Measurements from ENCODE around the gene RAB11B.
"Not testable (repeated sequence)": the region's sequence is repeated elsewhere in the genome, so short reads cannot be mapped to it uniquely, and the experiment has no call there.

Gene RAB11B

GRCh38 chr19:8389891-8390616, at the start of gene RAB11B:
Gene RAB11B, plus strand, starts transcription at chr19:8390360. Its CDS starts 57 bp downstream, at chr19:8390417.
- H3K4me3 ChIP-seq (ENCODE audit: low read depth, low read length) = peak within 1 kb of the TSS; percentile 85
- peak; percentile 100 for DNase-seq (ENCODE audit: low read depth)
- no peak for TF ChIP-seq CTCF (conservative IDR thresholded peaks at IDR 0.05; ENCODE audit: low read depth, low read length)

GRCh38 chr19:8341504-8341903, 48.7 kb upstream of the RAB11B start:
- H3K4me3 ChIP-seq (ENCODE audit: low read depth, low read length); DNase-seq (ENCODE audit: low read depth): not testable (repeated sequence)

- no peak for TF ChIP-seq CTCF (conservative IDR thresholded peaks at IDR 0.05; ENCODE audit: low read depth, low read length)
- no peak overlapping the region for H3K4me3 ChIP-seq (ENCODE audit: low read depth, low read length)
- DNase-seq (ENCODE audit: low read depth) = no peak
Observed at GRCh38 chr19:8342316-8342683, 47.9 kb upstream of the RAB11B start.

- no peak for TF ChIP-seq CTCF (conservative IDR thresholded peaks at IDR 0.05; ENCODE audit: low read depth, low read length)
- DNase-seq (ENCODE audit: low read depth) = peak; percentile 97
- H3K4me3 ChIP-seq (ENCODE audit: low read depth, low read length) = peak within 1 kb of the TSS; percentile 53
Observed at GRCh38 chr19:8342684-8343482, 47.3 kb upstream of the RAB11B start, which contains the start of gene KANK3. Gene KANK3, minus strand, starts transcription at chr19:8343262. Its CDS starts 5,434 bp downstream, at chr19:8337828.

GRCh38 chr19:8343483-8343844, 46.7 kb upstream of the RAB11B start:
- H3K4me3 ChIP-seq (ENCODE audit: low read depth, low read length) = peak overlapping the region; percentile 53
- no peak for TF ChIP-seq CTCF (conservative IDR thresholded peaks at IDR 0.05; ENCODE audit: low read depth, low read length)
- DNase-seq (ENCODE audit: low read depth) = no peak

- H3K4me3 ChIP-seq (ENCODE audit: low read depth, low read length) = not testable (repeated sequence)
Observed at GRCh38 chr19:8349629-8350372, 40.4 kb upstream of the RAB11B start.

GRCh38 chr19:8352134-8352827, 37.9 kb upstream of the RAB11B start:
- DNase-seq (ENCODE audit: low read depth) = peak; percentile 56

More at GRCh38 chr19:8349629-8350372, 40.4 kb upstream of the RAB11B start:
- DNase-seq (ENCODE audit: low read depth) = not testable (repeated sequence)

GRCh38 chr19:8352845-8353244, 37.3 kb upstream of the RAB11B start:
- DNase-seq (ENCODE audit: low read depth); H3K4me3 ChIP-seq (ENCODE audit: low read depth, low read length): not testable (repeated sequence)

More at GRCh38 chr19:8352134-8352827, 37.9 kb upstream of the RAB11B start:
- no peak for TF ChIP-seq CTCF (conservative IDR thresholded peaks at IDR 0.05; ENCODE audit: low read depth, low read length)
- peak overlapping the region; percentile 26 for H3K4me3 ChIP-seq (ENCODE audit: low read depth, low read length)

All from choroid plexus epithelial cell (primary cell).